SK-N-SH (cell line): ENCODE measurements around the gene SESN2. TPM values are rescaled to one million over a fixed set of nuclear protein-coding genes. Genes with fewer than 3 reads are reported as not detected.

Experiments used
- CTCF ChIA-PET: fragments of 300-600, 350-600 bp; formaldehyde crosslinking; extraction: SDS; loops from one replicate; lab custom pipeline; 2021; lab: Yijun Ruan, JAX
- POLR2A ChIA-PET: fragments of 350-600 bp; sonication (Branson Sonifier 250); formaldehyde crosslinking; extraction: SDS; loops from one replicate; lab custom pipeline; 2020; ENCODE audit warnings: antibody characterized with exemption, inconsistent platforms; lab: Yijun Ruan, JAX
- DNase-seq: peaks from one replicate; pipeline ENCODE4 v3.0.0; 2012
- H2AFZ ChIP-seq: fragments of 200-600 bp; sonication (generic); 2 replicates; pipeline ENCODE4 v1.8.1; 2016; ENCODE audit warnings: antibody characterized with exemption, mild to moderate bottlenecking, low read depth
- H3F3A ChIP-seq: fragments of 200-600 bp; sonication (generic); replicated peaks from 2 replicates; pipeline ENCODE3; 2016; ENCODE audit warnings: antibody characterized with exemption, mild to moderate bottlenecking; ENCODE audit not compliant: insufficient read depth
- H3K27ac ChIP-seq, 2 experiments: fragments of 200-500 bp in 1 of 2; fragments of 200-600 bp in 1 of 2; sonication (Bioruptor generic) in 1 of 2; sonication (generic), shearing (Covaris generic) in 1 of 2; 2 replicates each; pipeline versions ENCODE4 v1.5.1 to v1.6.1; 2014 to 2016; ENCODE audit warnings: low read depth in 2 of 2, inconsistent platforms in 1 of 2, low read length in 1 of 2, mild to moderate bottlenecking in 1 of 2, mixed read lengths in 1 of 2
- H3K27me3 ChIP-seq: fragments of 200-600 bp; sonication (generic), shearing (Covaris generic); 2 replicates; pipeline ENCODE4 v1.6.1; 2016; ENCODE audit warnings: mixed run types; ENCODE audit not compliant: insufficient read depth
- H3K36me3 ChIP-seq, 2 experiments: fragments of 200-500 bp in 1 of 2; fragments of 200-600 bp in 1 of 2; sonication (Bioruptor generic) in 1 of 2; sonication (generic) in 1 of 2; replicated peaks in 1 of 2; 2 replicates each; pipeline versions ENCODE3 to v1.5.1; 2014 to 2016; ENCODE audit warnings: low read length in 1 of 2, mild to moderate bottlenecking in 1 of 2; ENCODE audit not compliant: insufficient read depth in 2 of 2, control insufficient read depth in 1 of 2
- H3K4me1 ChIP-seq, 2 experiments: fragments of 200-500 bp in 1 of 2; fragments of 200-600 bp in 1 of 2; sonication (Bioruptor generic) in 1 of 2; sonication (generic), shearing (Covaris generic) in 1 of 2; 2 replicates each; pipeline versions ENCODE4 v1.5.1 to v1.6.1; 2014 to 2016; ENCODE audit warnings: low read depth in 1 of 2, low read length in 1 of 2, mixed run types in 1 of 2; ENCODE audit not compliant: insufficient read depth in 2 of 2, control insufficient read depth in 1 of 2
- H3K4me2 ChIP-seq: fragments of 200-600 bp; sonication (generic), shearing (Covaris generic); 2 replicates; pipeline ENCODE4 v1.6.1; 2017; ENCODE audit warnings: mixed run types
- H3K4me3 ChIP-seq, 2 experiments: fragments of 200-500 bp in 1 of 2; fragments of 200-600 bp in 1 of 2; sonication (Bioruptor generic) in 1 of 2; sonication (generic), shearing (Covaris generic) in 1 of 2; 2 replicates each; pipeline versions ENCODE4 v1.5.1 to v1.8.1; 2014 to 2016; ENCODE audit warnings: low read depth in 2 of 2, inconsistent platforms in 1 of 2, low read length in 1 of 2, mild to moderate bottlenecking in 1 of 2, mixed read lengths in 1 of 2, moderate library complexity in 1 of 2
- H3K79me2 ChIP-seq: fragments of 200-600 bp; sonication (generic); 2 replicates; pipeline ENCODE4 v1.8.1; 2017; ENCODE audit warnings: mild to moderate bottlenecking; ENCODE audit not compliant: insufficient read depth
- H3K9ac ChIP-seq: fragments of 200-600 bp; sonication (generic); 2 replicates; pipeline ENCODE4 v1.6.1; 2017; ENCODE audit warnings: mixed run types
- H3K9me2 ChIP-seq: fragments of 200-600 bp; sonication (generic); 2 replicates; pipeline ENCODE4 v1.6.1; 2017; ENCODE audit warnings: mixed run types
- H3K9me3 ChIP-seq: fragments of 200-600 bp; sonication (generic); 2 replicates; pipeline ENCODE4 v1.6.1; 2017; ENCODE audit warnings: mixed run types, mild to moderate bottlenecking, moderate library complexity
- H4K20me1 ChIP-seq: fragments of 200-600 bp; sonication (generic); 2 replicates; pipeline ENCODE4 v1.6.1; 2017; ENCODE audit warnings: mild to moderate bottlenecking, mixed run types; ENCODE audit not compliant: insufficient read depth
- EZH2phosphoT487 ChIP-seq: fragments of 200-600 bp; sonication (generic); IDR thresholded peaks from 2 replicates; pipeline ENCODE4 v1.6.1; 2017; ENCODE audit warnings: low read depth, mixed run types, mild to moderate bottlenecking, antibody characterized with exemption, moderate library complexity, borderline replicate concordance
- FOXM1 ChIP-seq: IDR thresholded peaks from 2 replicates; pipeline ENCODE4 v1.4.0; 2012; ENCODE audit warnings: low read depth, mild to moderate bottlenecking
- IRF3 ChIP-seq: fragments of 150-350 bp; IDR thresholded peaks from 2 replicates; pipeline ENCODE4 v1.6.1; 2016; ENCODE audit warnings: mild to moderate bottlenecking, low read depth, low read length
- NFIC ChIP-seq: IDR thresholded peaks from 2 replicates; pipeline ENCODE4 v1.4.0; 2012; ENCODE audit warnings: borderline replicate concordance
- NRF1 ChIP-seq: IDR thresholded peaks from 2 replicates; pipeline ENCODE4 v1.6.1; 2012; ENCODE audit warnings: low read depth, mild to moderate bottlenecking, low read length
- RAD21 ChIP-seq: IDR thresholded peaks from 2 replicates; pipeline ENCODE4 v1.6.1; 2012; ENCODE audit warnings: mild to moderate bottlenecking, low read length
- RFX5 ChIP-seq: IDR thresholded peaks from 2 replicates; pipeline ENCODE4 v1.6.1; 2012; ENCODE audit warnings: mild to moderate bottlenecking, improper control_type of control experiment, low read length
- SIN3A ChIP-seq: IDR thresholded peaks from 2 replicates; pipeline ENCODE4 v1.6.1; 2012; ENCODE audit warnings: low read depth, mild to moderate bottlenecking, low read length, moderate library complexity, borderline replicate concordance
- USF1 ChIP-seq: IDR thresholded peaks from 2 replicates; pipeline ENCODE4 v1.4.0; 2012; ENCODE audit warnings: low read depth, borderline replicate concordance
- WGBS: methylation state at CpG from one replicate; pipeline ENCODE4 v1.1.6; 2017; ENCODE audit warnings: low lambda C conversion rate; 5-methylcytosine and 5-hydroxymethylcytosine counted together
- polyA plus RNA-seq, 3 experiments: library from polyadenylated mRNA; depleted of rRNA; stranded (reverse); fragments of >200 nt; gene quantifications; 2 replicates each; pipeline ENCODE4 v1.2.3, GENCODE V29; 2012

The SESN2 gene
- polyA plus RNA-seq, 1 of the 3 experiments (the other 2 are of a cell fraction) = 14.1 TPM

GRCh38 chr1:28244549-28245251 is 14.6 kb upstream of the SESN2 start:
- POLR2A ChIA-PET = interaction anchor here (1.6 kb wide), 1 partner anchor 9 kb away, joined by 4 read pairs; the partner anchor contains the start of gene ATP5IF1
- peaks cover 18 to 19% of the 10 kb centered on the region in 2 experiments; a peak in 3 of 4 replicates for H3K4me1 ChIP-seq

GRCh38 chr1:28246427-28246832 is 12.9 kb upstream of the SESN2 start:
- peak overlapping the region; percentile 84 for H3K4me2 ChIP-seq
- H3K36me3 ChIP-seq = no peaks in the 10 kb centered on the region
- ChIA-PET POLR2A (interaction anchor here (0.6 to 1.5 kb wide), 2 partner anchors 11 to 82 kb away, joined by 3 to 5 read pairs; partner anchors contain the start of genes ATP5IF1 and MED18), CTCF (interaction anchor here (1.0 to 4.0 kb wide), 4 partner anchors 9 to 389 kb away, joined by 3 to 36 read pairs (median 4); no protein-coding TSS in a partner anchor)
- no peaks in the 10 kb centered on the region for H3K9me2 ChIP-seq
- no peaks in the 10 kb centered on the region for H3K27me3 ChIP-seq
- DNase-seq = no peak
- no peaks in the 10 kb centered on the region for H3K9me3 ChIP-seq
- peak overlapping the region; percentile 77 for H3K9ac ChIP-seq
- H3F3A ChIP-seq = peaks cover 22% of the 10 kb centered on the region
- 9% methylated on average over 11 of the region's 11 CpGs for WGBS
- H4K20me1 ChIP-seq = no peaks in the 10 kb centered on the region
- H3K79me2 ChIP-seq = 0 out of 2 replicates have a peak, but pooled peaks cover 3% of the 10 kb centered on the region
- peak overlapping the region; percentile 58 to 82 for H3K4me3 ChIP-seq
- peak overlapping the region; percentile 87 for H2AFZ ChIP-seq
- H3K27ac ChIP-seq = peak overlapping the region; percentile 76 to 91
- no peak for TF ChIP-seq SIN3A
- TF ChIP-seq FOXM1 = no peak
- no peak for TF ChIP-seq RFX5
- peaks cover 19 to 22% of the 10 kb centered on the region in 2 experiments; a peak in 3 of 4 replicates for H3K4me1 ChIP-seq

More at GRCh38 chr1:28244549-28245251, 14.6 kb upstream of the SESN2 start:
- Histone ChIP-seq H3K9me3 (no peaks in the 10 kb centered on the region), H3K27me3 (no peaks in the 10 kb centered on the region), H3K9ac (no peak overlapping the region), H2AFZ (no peak overlapping the region), H3K4me3 (no peak overlapping the region), H4K20me1 (no peaks in the 10 kb centered on the region), H3K4me2 (no peak overlapping the region), H3F3A (peaks cover 23% of the 10 kb centered on the region), H3K9me2 (no peaks in the 10 kb centered on the region), H3K36me3 (peaks cover 0 to 2% of the 10 kb centered on the region in 2 experiments), H3K79me2 (0 out of 2 replicates have a peak, but pooled peaks cover 3% of the 10 kb centered on the region), H3K27ac (no peak overlapping the region)
- CTCF ChIA-PET = interaction anchor here (1.5 kb wide), 1 partner anchor 115 kb away, joined by 6 read pairs; no protein-coding TSS in a partner anchor
- no peak for DNase-seq
- WGBS = 98% methylated on average over 11 of the region's 13 CpGs
- TF ChIP-seq NFIC (no peak), RAD21 (no peak), USF1 (no peak), SIN3A (no peak), NRF1 (no peak), EZH2phosphoT487 (no peak), IRF3 (no peak)
